Subcutaneous abdominal adipose tissue (tissue), 5 donors: ENCODE data around the gene TLR1.

Source experiments
- H3K27ac ChIP-seq: one replicate; pipeline ENCODE4 v1.7.0; 2013; ENCODE audit warnings: low read depth, mild to moderate bottlenecking, inconsistent platforms, low read length, moderate library complexity
- H3K27me3 ChIP-seq, 5 donors: one replicate each; pipeline ENCODE4 v1.7.0; 2013; ENCODE audit warnings: low read length in 5 of 5, inconsistent platforms in 1 of 5; ENCODE audit not compliant: control insufficient read depth in 5 of 5, insufficient read depth in 4 of 5
- H3K36me3 ChIP-seq, 5 donors: one replicate each; pipeline ENCODE4 v1.7.0; 2013; ENCODE audit warnings: low read length in 5 of 5; ENCODE audit not compliant: control insufficient read depth in 5 of 5, insufficient read depth in 5 of 5
- H3K4me1 ChIP-seq, 5 donors: one replicate each; pipeline ENCODE4 v1.7.0; 2013; ENCODE audit warnings: low read length in 5 of 5, mild to moderate bottlenecking in 3 of 5, moderate library complexity in 1 of 5; ENCODE audit not compliant: control insufficient read depth in 5 of 5, insufficient read depth in 5 of 5
- H3K4me3 ChIP-seq, 5 donors: one replicate each; pipeline ENCODE4 v1.7.0; 2013; ENCODE audit warnings: low read length in 5 of 5, low read depth in 1 of 5
- H3K9ac ChIP-seq, 5 donors: one replicate each; pipeline ENCODE4 v1.7.0; 2013; ENCODE audit warnings: low read length in 5 of 5, mild to moderate bottlenecking in 4 of 5, moderate library complexity in 3 of 5
- H3K9me3 ChIP-seq, 5 donors: one replicate each; pipeline ENCODE4 v1.7.0; 2013; ENCODE audit warnings: low read length in 5 of 5; ENCODE audit not compliant: control insufficient read depth in 5 of 5
- donor health status: healthy.
- donor health status: healthy.
- donor health status: healthy.
- donor health status: healthy.
- donor health status: healthy.

TLR1 gene

GRCh38 chr4:38829237-38829636 is 24.6 kb upstream of the TLR1 start:
- Histone ChIP-seq H3K4me1 (peaks cover 0 to 7% (median 0%) of the 10 kb centered on the region in 5 donors), H3K9ac (no peak overlapping the region), H3K9me3 (peaks cover 0 to 1% (median 0%) of the 10 kb centered on the region in 5 donors), H3K36me3 (no peaks in the 10 kb centered on the region), H3K4me3 (no peak overlapping the region), H3K27ac (no peak overlapping the region), H3K27me3 (no peaks in the 10 kb centered on the region)

- Histone ChIP-seq H3K9me3 (peaks cover 0 to 5% (median 0%) of the 10 kb centered on the region in 5 donors), H3K9ac (no peak overlapping the region), H3K27ac (no peak overlapping the region), H3K36me3 (no peaks in the 10 kb centered on the region), H3K4me1 (no peaks in the 10 kb centered on the region), H3K27me3 (peaks cover 0 to 2% (median 0%) of the 10 kb centered on the region in 5 donors), H3K4me3 (no peak overlapping the region)
Observed at GRCh38 chr4:38823766-38824165, 19.2 kb upstream of the TLR1 start.

- no peak overlapping the region for H3K4me3 ChIP-seq
- H3K27me3 ChIP-seq, result peaks cover 0 to 3% (median 0%) of the 10 kb centered on the region in 5 donors
- no peak overlapping the region for H3K27ac ChIP-seq
- peaks cover 0 to 5% (median 0%) of the 10 kb centered on the region in 5 donors for H3K9me3 ChIP-seq
- H3K9ac ChIP-seq, result no peak overlapping the region
- no peaks in the 10 kb centered on the region for H3K4me1 ChIP-seq
- H3K36me3 ChIP-seq, result no peaks in the 10 kb centered on the region
Observed at GRCh38 chr4:38822748-38823303, 18.2 kb upstream of the TLR1 start.

GRCh38 chr4:38821739-38822138 is 17.1 kb upstream of the TLR1 start:
- H3K4me1 ChIP-seq, result no peaks in the 10 kb centered on the region
- no peak overlapping the region for H3K27ac ChIP-seq
- H3K36me3 ChIP-seq, result no peaks in the 10 kb centered on the region
- H3K9ac ChIP-seq, result no peak overlapping the region
- H3K9me3 ChIP-seq, result peaks cover 0 to 5% (median 0%) of the 10 kb centered on the region in 5 donors
- no peak overlapping the region for H3K4me3 ChIP-seq
- peaks cover 0 to 3% (median 0%) of the 10 kb centered on the region in 5 donors for H3K27me3 ChIP-seq

- Histone ChIP-seq H3K9me3 (peaks cover 0 to 5% (median 0%) of the 10 kb centered on the region in 5 donors), H3K9ac (no peak overlapping the region), H3K4me1 (peaks cover 0 to under 1% (median under 1%) of the 10 kb centered on the region in 5 donors), H3K27me3 (peaks cover 0 to 3% (median 0%) of the 10 kb centered on the region in 5 donors), H3K4me3 (no peak overlapping the region), H3K36me3 (no peaks in the 10 kb centered on the region), H3K27ac (no peak overlapping the region)
Observed at GRCh38 chr4:38820329-38821061, 15.9 kb upstream of the TLR1 start.

- Histone ChIP-seq H3K27ac (no peak overlapping the region), H3K4me3 (no peak overlapping the region), H3K9ac (no peak overlapping the region), H3K36me3 (no peaks in the 10 kb centered on the region), H3K9me3 (peaks cover 0 to 5% (median 0%) of the 10 kb centered on the region in 5 donors), H3K27me3 (peaks cover 0 to 3% (median 0%) of the 10 kb centered on the region in 5 donors), H3K4me1 (peaks cover 0 to 6% (median 2%) of the 10 kb centered on the region in 5 donors)
Observed at GRCh38 chr4:38819569-38819968, 15.0 kb upstream of the TLR1 start.

- Histone ChIP-seq H3K9me3 (peaks cover 0 to 5% (median 0%) of the 10 kb centered on the region in 5 donors), H3K27ac (no peak overlapping the region), H3K36me3 (no peaks in the 10 kb centered on the region)
Observed at GRCh38 chr4:38818441-38818976, 13.9 kb upstream of the TLR1 start.

GRCh38 chr4:38815885-38816782 is 11.5 kb upstream of the TLR1 start:
- no peaks in the 10 kb centered on the region for H3K36me3 ChIP-seq
- no peak overlapping the region for H3K4me3 ChIP-seq
- H3K27ac ChIP-seq, result peak overlapping the region; percentile 41
- peaks cover 0 to 3% (median 0%) of the 10 kb centered on the region in 5 donors for H3K27me3 ChIP-seq
- no peaks in the 10 kb centered on the region for H3K9me3 ChIP-seq
- H3K9ac ChIP-seq, result peak overlapping the region in 1 of 5 donors; percentile 25
- peaks cover 0 to 6% (median 2%) of the 10 kb centered on the region in 5 donors for H3K4me1 ChIP-seq

More at GRCh38 chr4:38818441-38818976, 13.9 kb upstream of the TLR1 start:
- Histone ChIP-seq H3K9ac (no peak overlapping the region), H3K4me3 (no peak overlapping the region), H3K4me1 (peaks cover 0 to 6% (median 2%) of the 10 kb centered on the region in 5 donors), H3K27me3 (peaks cover 0 to 3% (median 0%) of the 10 kb centered on the region in 5 donors)

GRCh38 chr4:38814386-38814785 is 9.8 kb upstream of the TLR1 start:
- H3K9ac ChIP-seq, result no peak overlapping the region
- H3K4me1 ChIP-seq, result peaks cover 0 to 6% (median 2%) of the 10 kb centered on the region in 5 donors
- H3K4me3 ChIP-seq, result no peak overlapping the region
- no peaks in the 10 kb centered on the region for H3K9me3 ChIP-seq
- no peak overlapping the region for H3K27ac ChIP-seq
- no peaks in the 10 kb centered on the region for H3K36me3 ChIP-seq
- peaks cover 0 to 3% (median 0%) of the 10 kb centered on the region in 5 donors for H3K27me3 ChIP-seq
